GM18951 (cell line): ENCODE data around the gene PAX6.

Source experiments
- POLR2A ChIP-seq: IDR thresholded peaks from 4 replicates; pipeline ENCODE4 v1.6.1; 2011; ENCODE audit warnings: mild to moderate bottlenecking; ENCODE audit not compliant: insufficient read length, insufficient read depth; ENCODE audit errors: extremely low read depth
- in situ Hi-C: fragments of 300-500 bp; cut with MboI; formaldehyde crosslinking; loops from one replicate; pipeline ENCODE4 v1.12.0; 2022; ENCODE audit warnings: low sequenced_read_pairs, mixed read lengths, inconsistent platforms; ENCODE audit not compliant: unreplicated experiment

PAX6 gene

GRCh38 chr11:31796499-31797189, 14.5 kb downstream of the PAX6 start:
- in situ Hi-C loops, result no loop called here
- no peak for TF ChIP-seq POLR2A

DNA sequence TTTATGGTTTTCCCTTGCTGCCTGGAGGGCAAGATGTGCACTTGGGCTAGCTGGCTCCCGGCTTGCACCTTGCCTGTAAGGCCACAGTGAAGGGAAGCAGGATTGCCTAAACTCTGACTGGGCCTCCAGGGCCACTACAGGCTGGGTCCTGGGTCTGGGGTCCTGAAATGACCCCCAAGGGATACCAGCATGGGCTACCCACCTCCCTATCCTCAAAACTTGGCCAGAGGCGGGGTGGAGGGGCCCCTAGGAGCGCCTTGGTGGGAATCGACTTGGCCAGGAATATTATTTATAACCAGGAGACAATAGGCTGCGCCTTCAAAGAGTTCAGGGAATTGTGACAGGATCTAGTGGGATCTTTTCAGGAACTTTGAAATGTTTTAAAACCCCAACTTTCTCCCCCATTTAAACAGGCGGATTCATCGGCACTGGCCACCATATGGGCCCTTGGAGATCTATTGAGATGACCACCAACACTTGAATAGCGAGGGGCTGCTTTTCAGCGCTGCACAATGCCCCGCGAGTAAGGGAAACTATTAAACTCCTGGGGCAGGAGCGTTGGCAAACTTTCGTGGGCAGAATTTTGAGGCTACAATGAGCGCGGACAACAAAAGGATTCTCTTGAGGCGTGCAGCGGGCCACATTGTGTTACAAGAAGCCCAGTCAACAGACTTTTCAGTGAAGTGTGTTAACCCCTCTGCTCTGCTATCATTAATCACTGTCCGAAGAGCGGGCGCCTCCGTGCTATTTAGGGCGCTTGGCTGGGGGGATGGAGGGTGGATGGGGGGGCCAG, 15.2 kb downstream of the PAX6 start:
- in situ Hi-C loops, result no loop called here
- no peak for TF ChIP-seq POLR2A

- in situ Hi-C loops, result no loop called here
- no peak for TF ChIP-seq POLR2A
Observed at GRCh38 chr11:31794548-31794947, 16.6 kb downstream of the PAX6 start.

DNA sequence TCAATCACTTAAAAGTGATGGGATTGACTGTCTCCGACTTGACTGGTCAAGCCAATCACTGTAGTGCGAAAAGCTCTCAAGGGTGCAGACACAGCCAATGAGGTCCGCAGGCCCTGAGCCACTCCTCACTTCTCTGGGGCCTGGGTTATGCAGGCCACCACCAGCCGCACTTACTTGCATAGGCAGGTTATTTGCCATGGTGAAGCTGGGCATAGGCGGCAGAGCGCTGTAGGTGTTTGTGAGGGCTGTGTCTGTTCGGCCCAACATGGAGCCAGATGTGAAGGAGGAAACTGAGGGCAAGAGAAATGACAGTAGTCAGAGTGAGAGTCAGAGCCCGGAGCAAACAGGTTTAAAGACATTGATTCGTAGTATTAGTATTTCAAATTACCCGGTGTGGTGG, 17.9 kb downstream of the PAX6 start:
- in situ Hi-C loops, result no loop called here
- TF ChIP-seq POLR2A, result no peak

DNA sequence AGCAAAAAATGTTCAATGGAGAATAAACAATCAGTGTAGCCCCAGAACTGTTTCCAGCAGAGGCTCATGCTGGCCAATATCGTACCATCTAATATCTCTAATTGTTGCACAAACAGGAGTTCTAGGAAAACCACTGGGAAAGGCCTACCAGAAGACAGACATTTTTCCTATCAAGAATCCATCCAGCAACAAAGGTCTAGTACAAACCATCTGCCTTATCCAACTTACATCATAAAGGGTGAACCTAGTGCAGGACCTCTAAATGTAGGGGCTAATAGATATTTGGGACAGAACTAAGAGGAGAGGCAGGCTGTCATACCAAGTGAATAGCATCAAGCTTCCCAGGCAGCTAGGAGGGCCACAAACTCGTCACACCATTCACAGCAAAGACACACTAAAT, 18.7 kb downstream of the PAX6 start:
- in situ Hi-C loops, result no loop called here
- no peak for TF ChIP-seq POLR2A

- in situ Hi-C loops, result no loop called here
Observed at GRCh38 chr11:31792036-31792435, 19.1 kb downstream of the PAX6 start.

DNA sequence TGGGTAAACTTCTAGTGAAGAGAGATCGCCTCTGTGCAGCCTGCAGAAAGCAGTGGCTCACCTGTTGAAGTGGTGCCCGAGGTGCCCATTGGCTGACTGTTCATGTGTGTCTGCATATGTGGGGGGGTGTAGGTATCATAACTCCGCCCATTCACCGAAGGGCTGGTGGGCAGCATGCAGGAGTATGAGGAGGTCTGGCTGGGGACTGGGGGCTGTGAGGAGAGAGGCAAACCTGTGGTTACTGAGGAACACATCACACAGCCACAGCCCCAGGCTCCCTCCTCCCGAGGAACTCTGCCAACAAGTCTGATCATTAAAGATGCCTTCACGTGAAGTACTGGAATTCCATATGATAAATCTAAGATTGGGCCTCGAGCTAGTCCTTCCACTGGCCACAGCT, 20.5 kb downstream of the PAX6 start:
- in situ Hi-C loops, result no loop called here
- no peak for TF ChIP-seq POLR2A

More at GRCh38 chr11:31792036-31792435, 19.1 kb downstream of the PAX6 start:
- TF ChIP-seq POLR2A, result no peak

GRCh38 chr11:31788085-31788484, 23.0 kb downstream of the PAX6 start:
- in situ Hi-C loops, result no loop called here
- no peak for TF ChIP-seq POLR2A

DNA sequence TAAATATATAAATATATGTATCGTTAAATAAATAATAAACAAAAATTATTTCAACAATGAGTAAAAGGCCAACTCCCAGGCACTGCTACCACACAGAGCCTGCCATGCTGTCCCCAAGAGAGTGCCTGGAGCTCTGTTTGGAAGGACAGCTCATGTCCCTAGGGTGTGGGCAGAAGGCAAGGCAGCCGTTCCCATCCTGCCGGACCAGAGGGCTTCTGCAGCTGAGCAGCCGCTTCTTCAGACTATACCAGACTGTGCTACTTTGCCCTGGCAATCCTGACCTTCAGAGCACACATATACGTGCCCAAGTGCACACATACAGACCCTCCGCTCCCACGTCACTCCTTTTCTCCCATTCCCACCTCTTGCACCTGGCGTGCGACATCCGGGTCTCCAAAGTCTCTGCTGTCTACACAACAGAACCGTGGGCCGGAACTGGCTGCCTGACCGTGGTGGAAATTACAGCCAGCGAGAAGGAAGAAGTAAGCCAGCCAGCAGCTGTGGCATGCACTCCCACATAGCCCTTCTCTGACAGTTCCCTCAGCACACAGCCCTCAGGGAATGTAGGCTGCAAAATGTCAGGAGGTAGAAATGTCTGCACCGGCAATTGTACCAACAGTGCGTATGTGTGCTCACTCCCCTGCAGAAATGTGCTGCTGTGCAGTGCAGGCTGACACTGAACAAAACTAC, 24.0 kb downstream of the PAX6 start:
- no peak for TF ChIP-seq POLR2A
- in situ Hi-C loops, result no loop called here

DNA sequence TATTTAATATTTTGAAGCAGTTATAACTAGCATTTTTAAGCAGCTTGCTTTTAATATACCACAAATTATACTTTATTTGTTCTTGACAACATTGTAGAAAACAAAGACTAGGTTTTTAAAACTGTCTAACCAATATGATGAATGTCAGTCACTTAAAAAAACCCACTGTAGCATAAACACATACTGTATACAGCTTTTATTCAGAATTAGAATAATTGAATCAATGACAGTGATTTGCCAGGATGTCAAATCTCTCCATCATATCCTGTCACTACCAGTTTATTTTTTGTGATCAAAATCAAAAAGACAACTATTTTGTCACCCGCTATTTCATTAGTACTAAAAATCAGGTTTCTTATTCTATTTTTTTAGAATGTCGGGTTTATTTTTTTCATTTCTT, 26.5 kb downstream of the PAX6 start:
- no peak for TF ChIP-seq POLR2A
- in situ Hi-C loops, result no loop called here

DNA sequence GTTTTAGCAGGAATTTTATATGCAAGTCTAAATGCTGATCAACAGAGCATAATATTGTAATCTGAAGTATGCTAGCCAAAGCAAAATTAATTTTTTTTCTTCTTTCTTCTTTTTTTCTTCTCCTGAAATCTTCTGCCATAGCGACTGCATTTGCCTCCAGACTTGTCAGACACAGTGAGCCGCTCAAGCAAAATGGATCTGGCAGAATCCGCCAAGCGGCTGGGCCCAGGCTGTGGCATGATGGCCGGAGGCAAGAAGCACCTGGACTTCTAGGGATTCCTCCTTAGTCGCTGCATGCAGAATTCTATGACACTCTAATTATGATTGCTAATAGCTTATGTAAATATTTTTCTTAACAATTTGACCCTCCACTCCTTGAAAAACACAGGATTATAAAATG, 27.9 kb downstream of the PAX6 start:
- in situ Hi-C loops, result no loop called here
- TF ChIP-seq POLR2A, result no peak

GRCh38 chr11:31782257-31782656, 28.9 kb downstream of the PAX6 start:
- TF ChIP-seq POLR2A, result no peak
- in situ Hi-C loops, result no loop called here

DNA sequence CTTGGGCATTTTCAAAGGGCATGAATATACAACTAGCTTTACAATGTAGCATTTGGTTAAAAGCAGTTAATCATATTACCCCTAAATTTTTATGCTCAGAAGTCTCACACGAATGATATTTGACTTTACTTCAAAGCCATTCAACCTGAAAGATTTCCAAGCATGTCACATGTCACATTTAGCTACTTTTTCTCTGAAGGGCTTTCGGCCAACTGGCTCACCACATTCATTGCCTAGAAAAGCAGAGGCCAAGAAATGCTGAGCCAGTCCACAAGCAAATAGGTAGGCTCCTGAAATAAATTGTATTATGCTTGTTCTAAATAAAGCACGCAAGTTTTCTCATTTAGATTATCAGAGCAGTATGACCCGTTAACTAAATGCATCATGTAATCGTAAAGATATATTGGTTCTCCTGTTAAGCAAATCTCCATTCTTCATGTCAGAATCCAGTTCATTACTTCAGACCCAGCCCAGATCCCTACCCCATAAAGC, 30.6 kb downstream of the PAX6 start:
- TF ChIP-seq POLR2A, result no peak
- in situ Hi-C loops, result no loop called here
